DMS153 treated with DMSO at 0.1 percent for 48 hours (cell line): ENCODE results near the gene CRTC1.
A peak's percentile ranks its signal among the peaks of the same experiment; 100 is the strongest.

ENCODE experiments used
- DNase-seq: peaks from one replicate; lab custom pipeline; 2025; ENCODE audit not compliant: unreplicated experiment; lab: John Stamatoyannopoulos, UW

CRTC1 gene

GRCh38 chr19:18683109-18683957 lies at the start of gene CRTC1:
CRTC1 (plus strand) TSS chr19:18683680; CDS start chr19:18683703, 23 bp downstream.
- peak; percentile 37 for DNase-seq

- no peak for DNase-seq
Measured at GRCh38 chr19:18634612-18635297, 48.7 kb upstream of the CRTC1 start.

GRCh38 chr19:18635831-18636182 lies 47.7 kb upstream of the CRTC1 start:
- DNase-seq, result no peak

GRCh38 chr19:18636183-18636968 lies 47.1 kb upstream of the CRTC1 start:
- peak; percentile 91 for DNase-seq

GRCh38 chr19:18636969-18637629 lies 46.4 kb upstream of the CRTC1 start, which contains the start of gene KLHL26:
KLHL26 (plus strand) TSS chr19:18637028; CDS start chr19:18637055, 27 bp downstream.
- DNase-seq, result no peak

GRCh38 chr19:18637673-18638630 lies 45.5 kb upstream of the CRTC1 start:
- DNase-seq, result peak; percentile 20

GRCh38 chr19:18639706-18640243 lies 43.7 kb upstream of the CRTC1 start:
- no peak for DNase-seq

GRCh38 chr19:18644196-18645034 lies 39.1 kb upstream of the CRTC1 start:
- no peak for DNase-seq

GRCh38 chr19:18645035-18645511 lies 38.4 kb upstream of the CRTC1 start:
- DNase-seq, result no peak

GRCh38 chr19:18646535-18647370 lies 36.7 kb upstream of the CRTC1 start:
- DNase-seq, result no peak

- no peak for DNase-seq
Measured at GRCh38 chr19:18647371-18647767, 36.1 kb upstream of the CRTC1 start.

- no peak for DNase-seq
Measured at GRCh38 chr19:18647807-18648206, 35.7 kb upstream of the CRTC1 start.

GRCh38 chr19:18648973-18649315 lies 34.5 kb upstream of the CRTC1 start:
- DNase-seq, result no peak

GRCh38 chr19:18649371-18650020 lies 34.0 kb upstream of the CRTC1 start:
- no peak for DNase-seq

GRCh38 chr19:18650021-18650390 lies 33.5 kb upstream of the CRTC1 start:
- DNase-seq, result no peak

GRCh38 chr19:18650468-18651041 lies 32.9 kb upstream of the CRTC1 start:
- no peak for DNase-seq

- DNase-seq, result no peak
Measured at GRCh38 chr19:18651300-18651699, 32.2 kb upstream of the CRTC1 start.
